AG04449 (cell line): ENCODE measurements around the gene CTNNBL1.

Experiments
- CTCF ChIA-PET: fragments of 350-600 bp; formaldehyde crosslinking; extraction: SDS; loops from one replicate; lab custom pipeline; 2021; ENCODE audit warnings: antibody characterized with exemption; lab: Yijun Ruan, JAX
- POLR2A ChIA-PET: fragments of 400-600, 350-600 bp; formaldehyde crosslinking; extraction: SDS; loops from one replicate; lab custom pipeline; 2020; ENCODE audit warnings: antibody characterized with exemption, inconsistent platforms; lab: Yijun Ruan, JAX
- DNase-seq: peaks from one replicate; pipeline ENCODE4 v3.0.0-alpha.2; 2010; ENCODE audit warnings: low read depth, low spot score
- H3K4me3 ChIP-seq: 2 replicates; pipeline ENCODE4 v1.5.1; 2011; ENCODE audit warnings: low read depth, mild to moderate bottlenecking, control low read depth, low read length
- CTCF ChIP-seq: IDR thresholded peaks from one replicate; pipeline ENCODE4 v1.5.1; 2011; ENCODE audit warnings: mild to moderate bottlenecking, moderate library complexity, low read length, control low read depth, inconsistent platforms; ENCODE audit not compliant: insufficient read depth; ENCODE audit errors: missing control alignments

CTNNBL1 gene

GRCh38 chr20:37703035-37703845, 9.4 kb downstream of the CTNNBL1 start:
- ChIA-PET CTCF (interaction anchor here (1.4 kb wide), 1 partner anchor 8 kb away, joined by 3 read pairs; no protein-coding TSS in a partner anchor), POLR2A (no interaction called here)
- TF ChIP-seq CTCF: no peak
- no peak for DNase-seq
- H3K4me3 ChIP-seq: no peak overlapping the region

DNA sequence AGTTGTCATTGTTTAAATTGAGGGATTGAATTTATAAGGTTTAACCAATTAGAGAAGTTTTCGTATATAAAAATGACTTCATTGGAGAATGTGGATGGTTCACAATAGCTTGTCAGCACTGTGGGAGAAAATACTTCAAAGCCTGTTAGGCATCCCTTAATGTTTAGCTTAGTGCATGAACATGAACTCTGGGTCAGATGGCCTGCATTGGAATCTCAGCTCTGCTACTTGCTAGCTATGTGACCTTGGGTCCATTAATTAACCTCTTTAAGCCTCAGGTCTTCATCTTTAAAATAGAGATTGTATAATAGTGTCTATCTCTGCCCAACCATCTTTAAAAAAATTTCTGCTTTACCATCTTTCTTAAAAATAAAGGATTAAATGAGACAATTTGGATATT, 11.1 kb downstream of the CTNNBL1 start:
- H3K4me3 ChIP-seq: no peak overlapping the region
- ChIA-PET POLR2A (no interaction called here), CTCF (interaction anchor here (1.4 kb wide), 1 partner anchor 9 kb away, joined by 3 read pairs; no protein-coding TSS in a partner anchor)
- no peak for TF ChIP-seq CTCF
- no peak for DNase-seq

DNA sequence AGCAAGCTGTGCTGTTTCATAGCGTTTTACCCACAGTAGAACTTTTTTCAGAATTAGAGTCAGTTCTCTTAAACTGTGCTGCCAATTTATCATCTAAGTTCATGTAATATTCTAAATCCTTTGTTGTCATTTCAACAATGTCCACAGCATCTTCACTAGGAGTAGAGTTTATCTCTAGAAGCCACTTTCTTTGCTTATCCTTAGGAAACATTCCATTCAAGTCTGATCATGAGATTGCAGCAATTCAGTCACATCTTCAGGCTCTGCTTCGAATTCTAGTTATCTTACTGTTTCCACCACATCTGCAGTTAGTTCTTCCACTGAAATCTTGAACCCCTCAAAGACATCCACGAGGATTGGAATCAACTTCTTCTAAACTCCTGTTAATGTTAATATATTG, 12.5 kb downstream of the CTNNBL1 start:
- TF ChIP-seq CTCF: no peak
- POLR2A ChIA-PET: no interaction called here
- CTCF ChIA-PET: no interaction called here
- no peak overlapping the region for H3K4me3 ChIP-seq
- DNase-seq: no peak

DNA sequence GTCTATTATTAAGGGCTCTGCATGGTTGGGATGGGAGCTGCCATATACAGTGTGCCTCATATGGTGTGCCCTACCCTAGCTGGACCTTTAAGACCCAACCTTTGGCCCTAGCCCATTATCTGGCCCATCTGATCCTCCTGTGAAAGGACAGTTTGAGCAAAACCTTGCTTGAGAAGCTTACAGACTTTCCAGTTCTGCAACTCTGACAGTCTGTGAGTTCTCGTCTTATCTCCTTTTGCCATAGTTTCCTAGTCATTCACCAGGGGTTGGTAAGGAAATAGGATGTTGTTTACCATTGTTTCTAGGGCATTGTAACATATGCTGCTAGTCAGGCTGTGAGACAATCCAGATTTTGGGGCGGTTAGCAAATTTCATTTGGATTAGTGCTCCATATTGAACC, 17.2 kb downstream of the CTNNBL1 start:
- DNase-seq: no peak
- ChIA-PET CTCF (no interaction called here), POLR2A (no interaction called here)
- TF ChIP-seq CTCF: no peak
- no peak overlapping the region for H3K4me3 ChIP-seq

- CTCF ChIA-PET: no interaction called here
- POLR2A ChIA-PET: no interaction called here
- DNase-seq: no peak
Observed at GRCh38 chr20:37711994-37712964, 18.4 kb downstream of the CTNNBL1 start.

More at GRCh38 chr20:37711994-37712964, 18.4 kb downstream of the CTNNBL1 start:
- no peak overlapping the region for H3K4me3 ChIP-seq
- no peak for TF ChIP-seq CTCF
